Astrocyte (in vitro differentiated cells and primary cell): ENCODE data around the gene BCAR3.

Source experiments
- EZH2 ChIP-seq: IDR thresholded peaks from 2 replicates; pipeline ENCODE4 v1.6.1; 2012; ENCODE audit warnings: mild to moderate bottlenecking, low read length, inconsistent platforms; ENCODE audit not compliant: insufficient read depth
- TF ChIP-seq, protein P1 (sequence below): IDR thresholded peaks from 2 replicates; pipeline ENCODE4 v1.5.1; 2011; ENCODE audit warnings: low read depth, mild to moderate bottlenecking, inconsistent platforms, low read length, moderate library complexity; ENCODE audit not compliant: insufficient read depth

DNA sequence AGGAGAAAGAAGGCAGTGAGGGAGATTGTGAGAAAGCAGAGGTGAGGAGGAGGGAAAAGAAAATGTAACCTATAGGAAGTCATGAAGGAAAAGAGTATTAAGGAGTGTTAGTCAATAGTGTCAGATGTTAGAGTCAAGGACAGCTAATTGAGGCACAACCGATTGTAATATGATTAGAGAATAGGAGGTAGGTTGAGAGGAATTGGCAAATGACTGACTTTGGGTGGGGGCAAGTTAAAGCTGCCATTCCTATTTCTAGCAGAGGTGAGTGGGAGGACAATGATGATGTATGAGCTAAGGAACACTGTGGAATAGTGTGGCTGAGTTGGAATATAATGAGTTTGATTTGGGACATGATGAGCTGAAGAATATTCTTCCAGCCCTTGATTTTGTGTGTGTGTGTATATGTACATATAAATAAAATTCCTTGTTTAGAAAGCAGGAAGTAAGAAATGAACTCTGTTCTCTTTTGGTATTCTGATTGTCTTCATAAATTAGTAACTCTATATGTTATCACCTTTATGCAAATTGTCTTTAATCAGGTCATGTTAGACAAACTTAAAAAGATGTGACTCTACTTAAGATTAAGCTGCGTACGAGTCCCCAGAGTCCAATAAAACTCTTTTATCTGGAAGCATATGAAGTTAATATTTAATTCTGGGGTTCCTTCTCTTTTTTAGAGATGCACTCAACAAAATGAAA is 135.3 kb downstream of the BCAR3 start:
- TF ChIP-seq, protein P1, sequence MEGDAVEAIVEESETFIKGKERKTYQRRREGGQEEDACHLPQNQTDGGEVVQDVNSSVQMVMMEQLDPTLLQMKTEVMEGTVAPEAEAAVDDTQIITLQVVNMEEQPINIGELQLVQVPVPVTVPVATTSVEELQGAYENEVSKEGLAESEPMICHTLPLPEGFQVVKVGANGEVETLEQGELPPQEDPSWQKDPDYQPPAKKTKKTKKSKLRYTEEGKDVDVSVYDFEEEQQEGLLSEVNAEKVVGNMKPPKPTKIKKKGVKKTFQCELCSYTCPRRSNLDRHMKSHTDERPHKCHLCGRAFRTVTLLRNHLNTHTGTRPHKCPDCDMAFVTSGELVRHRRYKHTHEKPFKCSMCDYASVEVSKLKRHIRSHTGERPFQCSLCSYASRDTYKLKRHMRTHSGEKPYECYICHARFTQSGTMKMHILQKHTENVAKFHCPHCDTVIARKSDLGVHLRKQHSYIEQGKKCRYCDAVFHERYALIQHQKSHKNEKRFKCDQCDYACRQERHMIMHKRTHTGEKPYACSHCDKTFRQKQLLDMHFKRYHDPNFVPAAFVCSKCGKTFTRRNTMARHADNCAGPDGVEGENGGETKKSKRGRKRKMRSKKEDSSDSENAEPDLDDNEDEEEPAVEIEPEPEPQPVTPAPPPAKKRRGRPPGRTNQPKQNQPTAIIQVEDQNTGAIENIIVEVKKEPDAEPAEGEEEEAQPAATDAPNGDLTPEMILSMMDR: no peak
- no peak for TF ChIP-seq EZH2
